Naive B cell (primary cell): Measurements from ENCODE around the gene RNF223. TPM values are rescaled to one million over a fixed set of nuclear protein-coding genes. Genes with fewer than 3 reads are reported as not detected.

Source experiments
- ATAC-seq, 2 donors: fragments of 150-1000 bp; cut with Tn5 transposase; 2 replicates each; pipeline ENCODE4 v1.10.0; 2021; ENCODE audit warnings: low read depth in 2 of 2, mild to moderate bottlenecking in 2 of 2, moderate library complexity in 2 of 2
- DNase-seq: peaks from one replicate; pipeline ENCODE4 v3.0.0; 2022
- H3K27ac Mint-ChIP-seq, 6 donors: one replicate each; pipeline ENCODE4 v1.8.0; 2020 to 2022; ENCODE audit warnings: mild to moderate bottlenecking in 6 of 6, mixed read lengths in 6 of 6, moderate library complexity in 5 of 6, inconsistent platforms in 2 of 6
- H3K27me3 Mint-ChIP-seq, 3 donors: one replicate each; pipeline ENCODE4 v1.8.0; 2021 to 2022; ENCODE audit warnings: mixed read lengths in 3 of 3, mild to moderate bottlenecking in 1 of 3
- H3K36me3 Mint-ChIP-seq, 2 donors: one replicate each; pipeline ENCODE4 v1.8.0; 2020 to 2022; ENCODE audit warnings: mixed read lengths in 2 of 2, inconsistent platforms in 1 of 2, mild to moderate bottlenecking in 1 of 2
- H3K4me1 Mint-ChIP-seq, 3 donors: one replicate each; pipeline ENCODE4 v1.8.0; 2020 to 2022; ENCODE audit warnings: mixed read lengths in 3 of 3, inconsistent platforms in 1 of 3, mild to moderate bottlenecking in 1 of 3, moderate library complexity in 1 of 3
- H3K4me3 Mint-ChIP-seq, 8 donors: one replicate each; pipeline ENCODE4 v1.8.0; 2020 to 2022; ENCODE audit warnings: mild to moderate bottlenecking in 8 of 8, mixed read lengths in 8 of 8, moderate library complexity in 8 of 8, inconsistent platforms in 2 of 8
- H3K9me3 Mint-ChIP-seq, 7 donors: one replicate each; pipeline ENCODE4 v1.8.0; 2020 to 2022; ENCODE audit warnings: mixed read lengths in 7 of 7, mild to moderate bottlenecking in 5 of 7, inconsistent platforms in 2 of 7, moderate library complexity in 1 of 7
- polyA plus RNA-seq, 6 donors: library from polyadenylated mRNA; unstranded; fragments of 300-500 nt; fragmentation: Illumina TruSeq; gene quantifications; one replicate each; pipeline ENCODE4 v1.2.3, GENCODE V29; 2021; ENCODE audit warnings: low read depth in 6 of 6

Gene RNF223
- polyA plus RNA-seq, 6 donors from 2014 or later, result not detected

DNA sequence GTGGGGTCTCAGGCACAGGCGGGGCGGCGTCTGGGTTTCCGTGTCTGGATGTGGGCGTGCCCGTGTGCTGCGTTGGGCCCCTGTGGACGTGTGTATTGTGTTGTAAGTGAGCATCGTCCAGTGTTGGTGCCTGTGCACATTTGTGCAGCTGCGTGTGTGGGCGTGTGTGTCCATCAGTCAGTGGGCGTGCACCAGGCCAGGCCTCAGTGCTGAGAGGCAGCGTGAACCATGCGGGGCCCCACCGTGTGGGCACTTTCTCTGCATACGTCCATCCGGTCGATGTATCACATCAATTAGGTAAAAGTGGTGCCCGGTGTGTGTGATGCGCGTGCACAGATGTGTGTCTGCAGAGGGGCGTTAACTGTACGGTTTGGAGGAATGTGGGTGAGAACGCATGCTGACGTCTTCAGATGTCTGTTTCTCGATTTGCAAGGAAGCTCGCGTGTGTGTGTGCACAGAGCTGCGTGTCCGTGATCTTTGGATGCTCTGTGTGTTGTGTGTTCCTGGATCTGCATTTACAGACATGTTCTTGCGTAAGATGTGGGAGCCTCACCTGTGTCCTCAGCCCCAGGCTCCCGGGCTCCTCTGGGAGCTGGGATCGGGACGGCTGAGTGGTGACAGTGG is 29.5 kb downstream of the RNF223 start:
- Mint-ChIP-seq H3K4me3 (peak overlapping the region in 1 of 8 donors; percentile 58), H3K9me3 (peaks cover 0 to 3% (median 0%) of the 10 kb centered on the region in 7 donors), H3K27me3 (peaks cover 0 to 4% (median 3%) of the 10 kb centered on the region in 3 donors), H3K27ac (no peak overlapping the region), H3K36me3 (no peaks in the 10 kb centered on the region), H3K4me1 (peaks cover 2 to 9% (median 7%) of the 10 kb centered on the region in 3 donors)
- DNase-seq (no peak), ATAC-seq (no peak)

DNA sequence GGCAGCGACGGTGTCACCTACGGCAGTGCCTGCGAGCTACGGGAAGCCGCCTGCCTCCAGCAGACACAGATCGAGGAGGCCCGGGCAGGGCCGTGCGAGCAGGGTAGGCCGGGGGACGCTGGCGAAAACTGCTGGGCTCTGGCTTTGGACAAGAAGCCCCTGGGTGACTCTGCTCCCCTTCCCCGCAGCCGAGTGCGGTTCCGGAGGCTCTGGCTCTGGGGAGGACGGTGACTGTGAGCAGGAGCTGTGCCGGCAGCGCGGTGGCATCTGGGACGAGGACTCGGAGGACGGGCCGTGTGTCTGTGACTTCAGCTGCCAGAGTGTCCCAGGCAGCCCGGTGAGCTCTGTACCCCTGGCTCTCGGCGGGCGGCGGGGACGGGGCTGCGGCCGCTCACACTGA is 30.2 kb downstream of the RNF223 start:
- Mint-ChIP-seq H3K4me3 (no peak overlapping the region), H3K27me3 (peaks cover 0 to 10% (median 9%) of the 10 kb centered on the region in 3 donors), H3K27ac (no peak overlapping the region), H3K4me1 (peaks cover 8 to 16% (median 14%) of the 10 kb centered on the region in 3 donors), H3K36me3 (no peaks in the 10 kb centered on the region), H3K9me3 (peaks cover 0 to 3% (median 0%) of the 10 kb centered on the region in 7 donors)
- no peak for DNase-seq
- no peak for ATAC-seq

DNA sequence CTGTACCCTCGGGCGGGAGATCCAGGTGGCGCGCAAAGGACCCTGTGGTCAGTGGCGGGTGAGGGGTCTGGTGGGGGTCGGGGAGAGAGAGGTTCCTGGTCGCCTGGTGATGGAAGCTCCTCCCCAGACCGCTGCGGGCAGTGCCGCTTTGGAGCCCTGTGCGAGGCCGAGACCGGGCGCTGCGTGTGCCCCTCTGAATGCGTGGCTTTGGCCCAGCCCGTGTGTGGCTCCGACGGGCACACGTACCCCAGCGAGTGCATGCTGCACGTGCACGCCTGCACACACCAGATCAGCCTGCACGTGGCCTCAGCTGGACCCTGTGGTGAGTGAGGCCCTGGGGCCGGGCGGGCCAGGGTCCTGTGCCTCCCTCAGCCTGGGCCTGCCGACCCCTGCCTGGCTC is 30.7 kb downstream of the RNF223 start:
- DNase-seq (no peak), ATAC-seq (no peak)
- peak overlapping the region in 1 of 6 donors; percentile 65 for H3K27ac Mint-ChIP-seq
- peaks cover 13 to 21% (median 19%) of the 10 kb centered on the region in 3 donors for H3K4me1 Mint-ChIP-seq
- H3K36me3 Mint-ChIP-seq, result no peaks in the 10 kb centered on the region
- no peak overlapping the region for H3K4me3 Mint-ChIP-seq
- H3K27me3 Mint-ChIP-seq, result peaks cover 0 to 16% (median 14%) of the 10 kb centered on the region in 3 donors
- peaks cover 0 to 3% (median 0%) of the 10 kb centered on the region in 7 donors for H3K9me3 Mint-ChIP-seq

DNA sequence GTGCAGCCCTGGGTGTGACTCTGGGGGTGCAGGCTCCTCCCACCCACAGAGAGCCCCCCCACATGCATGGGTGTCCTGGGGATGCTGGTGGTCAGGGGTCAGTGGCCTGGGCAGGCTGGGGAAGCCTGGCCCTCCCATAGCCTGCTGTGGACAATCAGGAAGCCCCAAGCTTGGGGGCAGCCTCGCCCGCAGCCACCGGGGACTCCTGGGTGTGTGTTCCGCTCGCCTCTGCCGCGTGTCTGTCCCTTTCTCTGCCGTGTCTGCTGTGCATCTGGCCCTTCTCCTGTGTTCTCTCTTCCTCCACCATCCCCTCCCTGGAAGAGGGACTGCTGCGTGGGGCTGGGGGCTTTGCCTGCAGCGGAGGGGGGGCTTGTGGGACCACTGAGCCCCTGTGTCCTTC is 31.3 kb downstream of the RNF223 start:
- Mint-ChIP-seq H3K27me3 (peaks cover 0 to 20% (median 18%) of the 10 kb centered on the region in 3 donors), H3K27ac (no peak overlapping the region), H3K4me3 (peak overlapping the region in 4 of 8 donors; percentile 36 to 74 (median 50)), H3K9me3 (peaks cover 0 to 3% (median 0%) of the 10 kb centered on the region in 7 donors), H3K36me3 (no peaks in the 10 kb centered on the region), H3K4me1 (peaks cover 18 to 24% (median 21%) of the 10 kb centered on the region in 3 donors)
- DNase-seq (no peak), ATAC-seq (no peak)

DNA sequence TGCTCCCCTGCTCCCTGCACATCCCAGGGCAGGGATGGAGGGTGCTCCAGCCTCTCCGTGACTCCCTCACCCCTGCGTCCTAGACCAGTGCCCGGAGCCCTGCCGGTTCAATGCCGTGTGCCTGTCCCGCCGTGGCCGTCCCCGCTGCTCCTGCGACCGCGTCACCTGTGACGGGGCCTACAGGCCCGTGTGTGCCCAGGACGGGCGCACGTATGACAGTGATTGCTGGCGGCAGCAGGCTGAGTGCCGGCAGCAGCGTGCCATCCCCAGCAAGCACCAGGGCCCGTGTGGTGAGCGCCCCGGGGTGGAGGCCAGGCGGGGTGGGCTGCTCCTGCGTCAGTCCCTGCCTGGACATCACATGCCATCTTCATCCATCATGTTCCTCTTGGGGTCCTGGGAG is 32.2 kb downstream of the RNF223 start:
- peaks cover 0 to 27% (median 18%) of the 10 kb centered on the region in 3 donors for H3K27me3 Mint-ChIP-seq
- H3K27ac Mint-ChIP-seq, result no peak overlapping the region

DNA sequence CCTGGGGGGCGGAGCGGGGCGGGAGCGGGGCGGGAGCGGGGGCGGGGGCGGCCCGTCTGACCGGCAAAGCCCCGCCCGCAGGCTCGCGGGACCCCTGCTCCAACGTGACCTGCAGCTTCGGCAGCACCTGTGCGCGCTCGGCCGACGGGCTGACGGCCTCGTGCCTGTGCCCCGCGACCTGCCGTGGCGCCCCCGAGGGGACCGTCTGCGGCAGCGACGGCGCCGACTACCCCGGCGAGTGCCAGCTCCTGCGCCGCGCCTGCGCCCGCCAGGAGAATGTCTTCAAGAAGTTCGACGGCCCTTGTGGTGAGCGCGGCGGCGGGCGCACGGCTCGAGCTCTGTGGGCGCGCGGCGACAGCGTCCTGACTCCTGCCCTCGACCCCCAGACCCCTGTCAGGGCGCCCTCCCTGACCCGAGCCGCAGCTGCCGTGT is 33.0 kb downstream of the RNF223 start:
- Mint-ChIP-seq H3K4me3 (no peak overlapping the region), H3K9me3 (peaks cover 0 to 3% (median 0%) of the 10 kb centered on the region in 7 donors), H3K27me3 (peaks cover 2 to 34% (median 21%) of the 10 kb centered on the region in 3 donors), H3K36me3 (no peaks in the 10 kb centered on the region), H3K4me1 (peaks cover 21 to 31% (median 21%) of the 10 kb centered on the region in 3 donors), H3K27ac (no peak overlapping the region)
- DNase-seq (no peak), ATAC-seq (no peak)

More for the DNA sequence above, 32.2 kb downstream of the RNF223 start:
- no peak for ATAC-seq
- H3K4me3 Mint-ChIP-seq, result peak overlapping the region in 3 of 8 donors; percentile 38 to 54 (median 44)
- H3K4me1 Mint-ChIP-seq, result peaks cover 21 to 24% (median 21%) of the 10 kb centered on the region in 3 donors
- no peak for DNase-seq
- peaks cover 0 to 3% (median 0%) of the 10 kb centered on the region in 7 donors for H3K9me3 Mint-ChIP-seq
- H3K36me3 Mint-ChIP-seq, result no peaks in the 10 kb centered on the region

DNA sequence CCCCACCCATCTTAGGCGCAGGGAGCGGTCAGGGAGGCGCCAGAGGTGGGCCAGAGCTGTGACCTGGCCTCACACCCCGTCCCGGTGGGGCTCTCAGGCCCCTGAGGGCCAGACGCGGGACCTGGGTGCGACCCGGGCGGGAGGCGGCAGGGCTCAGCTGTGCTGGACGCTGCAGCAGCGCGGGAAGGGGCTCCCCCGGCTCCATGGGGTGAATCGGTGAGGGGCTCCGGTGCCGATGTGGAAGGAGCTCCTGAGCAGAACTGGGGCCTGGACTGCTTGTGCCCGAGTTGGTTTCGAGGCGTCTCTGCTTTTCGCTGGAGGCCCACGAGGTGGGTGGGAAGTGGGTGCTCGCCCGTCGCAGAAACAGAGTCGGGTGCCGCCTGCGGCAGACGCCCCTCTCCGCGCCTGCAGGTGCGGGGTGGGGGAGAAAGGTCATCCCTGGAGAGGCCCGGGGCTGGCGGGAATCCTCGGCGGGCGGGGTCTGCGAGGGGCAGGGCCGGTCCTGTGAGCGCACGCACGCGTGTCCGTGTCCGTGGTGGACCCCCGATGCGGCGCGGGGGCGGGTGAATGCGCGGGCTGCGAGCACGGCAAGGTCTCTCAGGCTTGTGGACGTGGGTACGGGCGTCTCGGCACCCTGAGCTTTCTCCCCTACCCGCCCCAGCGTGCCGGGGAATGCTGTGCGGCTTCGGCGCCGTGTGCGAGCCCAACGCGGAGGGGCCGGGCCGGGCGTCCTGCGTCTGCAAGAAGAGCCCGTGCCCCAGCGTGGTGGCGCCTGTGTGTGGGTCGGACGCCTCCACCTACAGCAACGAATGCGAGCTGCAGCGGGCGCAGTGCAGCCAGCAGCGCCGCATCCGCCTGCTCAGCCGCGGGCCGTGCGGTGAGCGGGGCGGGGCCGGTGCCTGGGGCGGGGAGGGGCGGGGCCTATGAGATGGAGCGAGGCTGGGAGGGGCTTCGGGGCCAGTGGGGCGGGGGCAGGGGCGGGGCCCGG is 33.8 kb downstream of the RNF223 start:
- DNase-seq, result peak; percentile 56
- peaks cover 21 to 39% (median 25%) of the 10 kb centered on the region in 3 donors for H3K4me1 Mint-ChIP-seq
- peak overlapping the region; percentile 60 to 84 (median 78) for H3K4me3 Mint-ChIP-seq
- H3K27ac Mint-ChIP-seq, result peak overlapping the region in 1 of 6 donors; percentile 12
- ATAC-seq, result peak; percentile 77 to 82
- no peaks in the 10 kb centered on the region for H3K36me3 Mint-ChIP-seq
- peaks cover 4 to 42% (median 29%) of the 10 kb centered on the region in 3 donors for H3K27me3 Mint-ChIP-seq
- H3K9me3 Mint-ChIP-seq, result peaks cover 0 to 3% (median 0%) of the 10 kb centered on the region in 7 donors

DNA sequence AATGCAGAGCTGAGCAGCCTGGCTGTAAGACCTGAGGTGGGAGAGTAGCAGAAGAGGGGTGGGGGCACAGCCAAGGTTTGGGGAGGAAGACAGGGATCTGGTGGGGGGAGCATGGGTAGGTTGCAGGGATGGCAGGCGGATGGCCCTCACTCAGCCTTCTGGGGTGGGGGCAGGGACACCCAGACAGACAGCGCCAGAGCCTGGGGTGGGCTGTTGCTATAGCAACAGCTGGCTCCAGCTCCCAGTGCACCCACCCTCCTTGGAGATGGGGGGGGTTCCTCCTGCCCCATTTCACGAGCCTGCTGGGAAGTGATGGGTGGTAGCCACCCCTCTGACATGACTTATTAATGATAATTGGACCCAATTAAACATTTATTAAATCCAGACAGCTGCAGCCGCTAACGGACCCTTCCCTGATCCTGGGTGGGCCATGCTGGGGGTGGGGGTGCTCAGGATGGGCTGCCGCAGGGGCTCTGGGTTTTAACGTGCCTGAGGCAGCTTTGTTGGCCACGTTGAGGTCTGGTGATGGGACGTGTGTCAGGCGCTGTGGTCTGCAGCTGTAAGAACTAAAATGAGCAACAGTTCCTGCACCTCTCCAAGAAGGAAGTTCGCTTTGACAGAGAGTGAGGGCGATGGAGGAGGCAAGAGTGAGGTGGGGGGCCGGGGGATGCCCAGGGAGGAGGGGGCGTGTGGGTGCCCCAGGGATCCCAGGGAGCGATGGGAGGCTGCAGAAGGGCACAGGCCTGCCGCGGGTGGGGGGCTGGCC is 34.8 kb downstream of the RNF223 start:
- peaks cover 4 to 47% (median 31%) of the 10 kb centered on the region in 3 donors for H3K27me3 Mint-ChIP-seq
- no peak for ATAC-seq
- H3K27ac Mint-ChIP-seq, result peak overlapping the region in 2 of 6 donors; percentile 73 to 82
- peaks cover 21 to 41% (median 30%) of the 10 kb centered on the region in 3 donors for H3K4me1 Mint-ChIP-seq
- H3K9me3 Mint-ChIP-seq, result peaks cover 0 to 3% (median 0%) of the 10 kb centered on the region in 7 donors
- peak overlapping the region; percentile 57 to 84 (median 78) for H3K4me3 Mint-ChIP-seq
- no peaks in the 10 kb centered on the region for H3K36me3 Mint-ChIP-seq
- DNase-seq, result no peak

DNA sequence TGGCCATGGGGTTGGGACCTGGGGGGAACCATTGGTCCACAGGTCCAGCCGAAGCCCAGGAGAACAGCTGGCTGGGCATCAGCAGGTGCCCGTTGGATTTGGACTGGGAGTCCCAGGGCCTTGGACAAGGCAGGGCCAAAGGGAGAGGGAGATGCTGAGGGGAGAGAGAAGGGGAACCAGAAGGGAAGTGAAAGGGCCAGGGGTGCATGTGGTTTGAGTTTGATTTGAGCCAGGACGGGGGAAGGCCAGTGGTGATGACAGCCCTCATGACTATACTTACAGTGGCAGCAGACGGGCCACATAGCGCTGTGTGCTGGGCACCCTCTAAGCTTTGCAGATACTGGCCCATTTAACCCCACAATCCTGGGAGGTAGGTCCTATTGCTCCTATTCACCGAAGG is 35.4 kb downstream of the RNF223 start:
- DNase-seq, result peak; percentile 40
- no peaks in the 10 kb centered on the region for H3K36me3 Mint-ChIP-seq
- H3K27me3 Mint-ChIP-seq, result peaks cover 4 to 49% (median 31%) of the 10 kb centered on the region in 3 donors
- ATAC-seq, result peak; percentile 62 to 63
- peak overlapping the region in 7 of 8 donors; percentile 22 to 78 (median 61) for H3K4me3 Mint-ChIP-seq
- peak overlapping the region in 2 of 6 donors; percentile 73 to 86 for H3K27ac Mint-ChIP-seq
- H3K4me1 Mint-ChIP-seq, result peaks cover 21 to 41% (median 32%) of the 10 kb centered on the region in 3 donors
- peaks cover 0 to 3% (median 0%) of the 10 kb centered on the region in 7 donors for H3K9me3 Mint-ChIP-seq

DNA sequence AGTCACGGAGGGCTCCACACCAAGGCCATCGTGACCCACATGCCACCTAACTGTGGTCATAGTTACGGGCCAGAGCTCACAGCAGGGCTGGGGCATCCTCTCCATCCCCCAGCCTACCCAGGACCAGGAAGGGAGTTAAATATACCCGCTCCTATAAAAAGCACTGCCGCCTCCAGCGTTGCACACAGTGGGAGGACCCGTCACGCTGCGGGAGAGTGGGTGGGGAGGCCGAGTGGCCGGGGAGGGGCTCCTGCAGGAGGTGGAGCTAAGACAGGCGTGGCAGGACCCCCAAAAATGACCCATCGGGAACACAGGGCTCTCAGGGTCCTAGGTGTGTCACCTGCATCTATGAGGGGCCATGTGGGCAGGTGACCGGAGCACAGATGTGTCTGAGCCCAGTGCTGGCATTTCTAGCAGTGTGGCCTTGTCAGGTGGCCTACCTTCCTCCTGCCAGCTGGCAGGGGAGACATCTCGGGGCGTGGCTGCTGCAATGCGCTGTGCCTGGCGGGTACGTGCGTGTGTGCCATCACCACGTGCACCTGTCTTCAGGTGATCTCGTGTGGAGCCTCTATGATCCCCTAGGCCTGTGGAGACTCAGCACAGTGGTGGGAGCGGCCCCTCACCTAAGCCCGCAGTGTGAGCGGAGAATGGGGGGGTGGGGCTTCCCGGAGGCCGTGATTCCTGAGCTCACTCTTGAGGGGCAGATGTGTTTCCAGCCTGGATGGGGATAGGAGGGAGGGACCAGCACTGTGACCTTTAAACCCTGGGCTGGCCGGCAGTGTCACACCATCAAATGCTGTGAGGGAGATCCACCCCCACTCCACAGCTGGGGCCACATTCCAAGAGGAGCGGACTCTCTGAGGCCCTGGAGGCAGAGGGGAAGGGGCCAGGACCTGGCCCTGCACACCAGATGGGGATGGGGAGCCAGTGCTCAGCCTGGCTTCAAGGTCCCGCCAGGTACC is 36.5 kb downstream of the RNF223 start:
- Mint-ChIP-seq H3K4me1 (peaks cover 21 to 38% (median 29%) of the 10 kb centered on the region in 3 donors), H3K4me3 (peak overlapping the region in 3 of 8 donors; percentile 15 to 62 (median 41)), H3K36me3 (no peaks in the 10 kb centered on the region), H3K27ac (no peak overlapping the region), H3K9me3 (no peaks in the 10 kb centered on the region), H3K27me3 (peaks cover 4 to 49% (median 31%) of the 10 kb centered on the region in 3 donors)
- DNase-seq (no peak), ATAC-seq (no peak)

DNA sequence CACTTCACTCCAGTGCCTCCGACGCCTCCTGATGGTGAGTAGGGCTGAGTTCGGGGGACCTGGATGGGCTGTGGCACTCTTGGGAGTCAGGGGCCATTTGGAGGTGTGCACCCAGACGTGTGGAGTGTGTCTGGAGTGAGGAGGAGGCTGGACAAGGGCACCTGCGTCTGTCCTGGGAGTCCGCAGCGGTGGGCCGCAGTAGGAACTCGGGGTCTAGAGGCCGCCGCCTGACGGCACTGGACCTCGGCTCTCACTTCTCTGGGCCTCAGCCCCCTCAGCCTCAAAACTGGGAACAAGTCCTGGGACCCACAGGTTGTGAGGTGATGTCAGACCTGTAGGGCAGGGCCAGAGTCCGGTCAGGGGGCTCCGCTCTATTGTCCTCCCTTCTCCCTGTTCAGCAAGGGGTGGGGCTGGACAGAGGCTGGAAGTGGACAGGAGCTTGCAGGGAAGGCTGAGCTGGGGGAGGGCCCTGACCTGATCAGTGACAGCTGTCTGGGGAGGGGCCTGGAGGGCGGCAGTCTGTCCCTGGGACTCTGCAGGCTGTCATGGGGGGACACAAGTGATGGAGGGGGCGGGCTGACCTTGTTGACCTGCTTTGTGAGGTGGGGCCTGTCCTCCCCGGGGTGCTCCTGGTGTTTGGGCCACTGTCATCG is 38.7 kb downstream of the RNF223 start:
- DNase-seq, result no peak

More for the DNA sequence above, 38.7 kb downstream of the RNF223 start:
- H3K36me3 Mint-ChIP-seq, result no peaks in the 10 kb centered on the region
- peaks cover 30 to 49% (median 37%) of the 10 kb centered on the region in 3 donors for H3K4me1 Mint-ChIP-seq
- H3K27ac Mint-ChIP-seq, result peak overlapping the region in 1 of 6 donors; percentile 42
- no peaks in the 10 kb centered on the region for H3K9me3 Mint-ChIP-seq
- peak overlapping the region in 2 of 8 donors; percentile 23 to 32 for H3K4me3 Mint-ChIP-seq
- peaks cover 4 to 57% (median 39%) of the 10 kb centered on the region in 3 donors for H3K27me3 Mint-ChIP-seq
- no peak for ATAC-seq
